G401.6 (cell line): ENCODE results near the gene ALKBH3.

ENCODE experiments used
- FAIRE-seq: peaks from 2 replicates; lab custom pipeline; 2012; peaks lifted over from hg19 to GRCh38; lab: Jason Lieb, UNC

Gene ALKBH3

DNA sequence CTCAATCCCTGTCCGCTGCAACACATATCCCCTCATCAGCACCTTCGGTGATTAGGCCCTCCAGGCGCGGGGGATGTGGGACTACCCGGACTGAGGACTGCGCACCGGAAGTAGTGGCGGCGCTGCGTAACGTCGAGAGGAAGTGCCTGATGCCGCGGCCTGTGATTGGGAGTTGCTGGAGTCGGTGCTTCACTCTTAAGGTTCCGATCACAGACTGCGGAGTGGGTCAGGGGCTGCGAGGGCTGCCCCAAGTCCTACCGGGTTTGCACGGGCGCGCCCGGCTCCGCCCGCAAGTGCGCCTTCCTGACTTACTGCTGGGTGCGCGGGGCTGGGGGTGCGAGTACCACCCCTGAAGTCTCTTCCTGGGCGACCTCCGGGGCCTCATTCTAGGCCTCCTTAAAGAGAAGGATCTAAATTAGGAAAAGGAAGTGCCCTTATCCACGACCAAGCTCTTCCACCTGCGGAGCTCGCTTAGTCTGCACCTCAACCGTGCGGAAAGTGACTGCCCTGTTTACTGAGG lies at the start of gene ALKBH3:
Gene ALKBH3 (plus strand): TSS at position 192 of the 520 bp plus-strand sequence. CDS start 1,822 bp downstream, outside the sequence.
- FAIRE-seq = no peak

DNA sequence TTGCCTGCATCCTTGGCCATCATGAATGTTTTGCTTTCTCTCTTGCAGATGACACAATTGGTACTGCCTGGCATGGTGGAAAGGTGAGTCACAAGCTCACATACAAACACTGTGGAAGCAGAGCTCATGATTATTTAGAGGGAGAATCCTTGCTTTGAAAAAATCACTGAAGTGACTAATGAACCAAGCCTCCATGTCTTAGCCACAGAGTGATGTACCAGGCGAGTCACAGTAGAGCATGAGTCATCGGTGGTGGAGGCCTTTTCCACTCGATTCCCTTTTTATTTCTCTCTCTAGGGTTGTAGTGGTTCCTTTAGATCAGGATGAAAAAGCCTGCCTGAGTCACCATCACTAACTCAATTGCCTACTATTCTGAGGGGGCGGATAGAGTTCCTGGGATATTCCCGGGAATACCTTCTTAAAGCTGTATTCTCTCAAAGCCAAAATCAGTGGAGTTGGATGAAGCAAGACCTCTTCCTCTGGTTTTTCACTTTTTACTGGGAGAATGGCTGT lies 49.6 kb upstream of the ALKBH3 start:
- no peak for FAIRE-seq

DNA sequence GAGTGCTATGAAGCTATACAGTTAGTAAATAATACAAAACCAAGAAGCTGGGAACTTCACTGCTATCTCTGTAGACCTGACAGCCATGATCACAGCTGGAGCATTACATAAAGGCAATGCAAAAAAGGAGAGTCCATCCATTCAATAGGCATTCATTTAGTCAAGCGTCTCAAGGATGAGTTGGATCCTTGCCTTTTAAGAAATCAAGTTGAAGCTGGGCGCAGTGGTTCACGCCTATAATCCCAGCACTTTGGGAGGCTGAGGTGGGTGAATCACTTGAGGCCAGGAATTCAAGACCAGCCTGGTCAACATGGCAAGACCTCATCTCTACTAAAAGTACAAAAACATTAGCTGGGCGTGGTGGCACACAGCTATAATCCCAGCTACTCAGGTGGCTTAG lies 48.1 kb upstream of the ALKBH3 start:
- no peak for FAIRE-seq

DNA sequence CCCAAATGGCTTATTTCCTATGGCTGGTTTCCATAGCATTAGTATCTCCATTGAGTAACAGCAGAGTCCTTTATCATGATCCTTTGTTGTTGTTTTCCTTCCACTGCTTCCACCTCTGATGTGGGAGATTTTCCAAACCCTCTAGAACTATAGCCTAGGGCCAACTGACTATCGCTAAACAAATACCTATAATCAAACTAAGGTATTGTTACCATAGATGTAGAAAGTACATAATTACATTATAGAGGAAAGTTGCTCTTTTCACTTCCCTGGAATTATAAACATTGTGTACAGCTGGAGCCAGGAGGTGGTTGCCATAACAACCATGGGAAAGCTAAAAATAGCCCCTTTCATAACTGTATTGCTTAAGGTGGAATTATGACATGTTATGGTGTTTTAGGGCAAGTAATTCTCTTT lies 47.0 kb upstream of the ALKBH3 start:
- no peak for FAIRE-seq

DNA sequence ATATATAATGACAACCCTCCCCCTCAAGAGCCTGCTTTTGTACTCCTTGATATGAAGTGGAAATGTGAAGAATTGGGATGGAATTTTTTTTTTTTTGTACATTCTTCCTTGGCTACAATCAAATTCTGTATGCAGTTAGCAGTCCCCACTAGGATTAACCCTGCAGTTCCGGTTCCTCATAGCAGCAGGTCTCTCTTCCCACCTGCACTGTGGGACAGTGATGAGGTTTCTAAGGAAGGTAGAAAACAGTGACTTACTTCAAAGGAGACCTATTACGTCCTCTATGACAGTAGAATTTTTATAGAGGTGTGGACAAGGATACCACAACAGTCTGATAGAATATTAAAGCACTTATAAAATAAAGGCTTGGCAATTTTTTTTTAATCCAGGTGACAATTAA lies 46.3 kb upstream of the ALKBH3 start:
- FAIRE-seq = no peak

DNA sequence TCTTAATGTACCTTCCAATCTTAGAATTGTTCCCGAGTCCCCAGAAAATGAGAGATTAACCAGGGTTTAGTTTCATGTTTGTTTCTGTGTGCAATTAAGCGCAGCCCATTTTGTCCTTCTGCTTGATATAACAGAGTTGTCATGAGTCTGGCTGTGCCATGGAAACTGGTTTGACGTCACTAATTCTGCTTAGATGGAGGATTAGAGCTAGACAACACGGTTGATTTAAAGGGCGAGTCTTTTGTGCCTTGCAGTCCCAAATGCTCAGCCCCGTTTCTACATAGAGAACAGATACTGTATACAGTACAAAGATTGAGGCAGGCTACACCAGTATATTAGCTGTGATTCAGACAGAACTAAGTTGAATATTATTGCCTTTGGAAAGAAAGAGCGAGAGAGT lies 45.5 kb upstream of the ALKBH3 start:
- FAIRE-seq = no peak

DNA sequence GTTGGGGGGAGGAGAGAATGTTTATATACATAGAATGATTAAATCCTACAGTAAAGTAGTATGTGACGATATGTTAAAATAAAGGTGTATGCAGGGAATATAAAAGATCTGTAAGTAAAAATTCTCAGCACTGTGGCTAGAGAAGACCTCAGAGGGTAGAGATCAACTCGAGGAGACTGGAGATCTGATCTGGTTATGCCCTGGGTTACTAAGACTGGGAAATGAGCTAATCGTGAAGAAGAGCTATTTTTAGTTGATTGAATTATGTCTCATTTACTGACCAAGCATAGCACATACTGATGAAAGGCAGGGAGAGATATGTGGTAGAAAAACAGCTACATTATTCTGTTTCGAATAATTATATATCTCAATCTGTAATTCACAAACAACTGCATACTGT lies 42.8 kb upstream of the ALKBH3 start:
- no peak for FAIRE-seq

DNA sequence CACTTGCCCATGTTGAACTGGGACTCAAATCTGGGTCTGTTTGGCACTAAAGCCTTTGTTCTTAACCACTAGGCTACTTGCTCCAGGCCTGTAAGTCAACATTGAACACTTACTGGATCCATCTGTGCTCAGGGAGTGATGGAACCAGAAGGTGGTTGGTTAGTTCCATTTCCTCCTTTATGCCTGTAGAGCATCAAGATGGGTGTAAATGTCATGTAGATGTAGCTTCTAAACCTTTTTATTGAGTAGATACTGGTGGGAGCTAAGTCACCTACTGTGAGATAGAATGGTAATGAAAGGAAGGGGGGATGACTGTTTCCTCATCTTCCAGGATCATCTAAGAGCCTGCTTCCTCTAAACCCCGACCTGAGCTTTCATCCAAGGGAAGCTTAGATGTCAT lies 38.6 kb upstream of the ALKBH3 start:
- no peak for FAIRE-seq

DNA sequence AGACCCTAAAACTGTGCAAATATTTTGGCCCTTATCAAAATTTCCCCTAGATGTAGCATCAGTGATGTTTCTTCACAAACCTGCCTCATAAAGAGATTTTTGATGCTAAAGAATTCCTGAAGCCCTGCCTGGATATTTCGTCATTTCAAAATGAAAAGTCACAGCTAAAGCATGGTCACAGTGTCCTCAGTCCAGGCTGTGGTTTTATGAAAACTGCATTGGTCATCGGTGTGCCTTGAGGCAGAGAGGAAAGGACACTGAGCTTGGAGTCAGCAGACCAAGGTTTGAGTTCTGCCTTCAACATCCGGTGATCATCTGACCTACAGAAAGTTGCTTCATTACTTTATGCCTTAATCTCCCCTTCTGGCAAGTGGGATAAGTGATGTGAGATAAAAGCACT lies 34.8 kb upstream of the ALKBH3 start:
- no peak for FAIRE-seq

DNA sequence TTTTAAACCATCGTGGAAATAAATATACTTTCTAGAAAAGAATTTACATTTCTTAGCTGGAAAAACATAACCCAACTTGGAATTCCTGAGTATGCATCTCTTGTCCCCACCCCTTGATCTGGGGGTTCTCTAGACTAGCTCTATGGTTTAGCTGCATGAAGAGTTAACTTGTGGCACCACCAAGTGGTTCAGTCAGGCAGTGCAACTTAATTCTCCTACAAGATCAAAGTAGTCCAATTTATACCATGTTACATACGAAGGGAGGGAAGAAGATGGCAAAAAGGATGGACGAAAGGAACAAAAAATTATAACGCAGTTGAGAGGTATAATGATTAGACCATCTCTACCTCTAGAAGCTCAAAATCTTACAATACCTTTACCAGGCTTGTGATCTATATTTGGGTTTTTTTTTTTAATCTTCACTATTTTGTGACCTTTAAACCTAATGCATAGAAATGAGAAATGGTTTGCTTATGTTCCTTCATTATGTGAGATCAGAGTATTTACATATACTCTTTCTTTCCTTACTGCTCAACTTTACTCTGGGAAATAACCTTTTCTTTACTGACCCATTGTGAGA lies 28.5 kb upstream of the ALKBH3 start:
- peak; percentile 90 for FAIRE-seq

DNA sequence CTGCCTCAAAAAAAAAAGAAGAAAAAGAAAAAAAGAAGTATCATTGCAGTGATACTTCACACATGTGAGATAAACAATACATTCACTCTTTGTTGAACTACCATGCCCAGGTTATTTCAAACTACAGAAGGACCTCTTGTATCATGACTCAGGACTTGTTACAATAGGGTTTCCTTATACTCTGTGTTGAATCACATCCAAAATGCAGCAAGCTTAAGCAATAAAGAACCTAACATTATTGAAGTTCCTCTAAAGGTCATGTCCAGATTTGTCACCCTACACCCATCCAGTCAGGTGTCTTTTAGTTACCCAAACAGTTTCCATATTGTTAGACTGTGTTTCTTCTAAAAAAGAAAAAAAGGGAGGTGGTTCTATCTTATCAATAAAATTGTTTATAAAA lies 26.9 kb upstream of the ALKBH3 start:
- FAIRE-seq = no peak

DNA sequence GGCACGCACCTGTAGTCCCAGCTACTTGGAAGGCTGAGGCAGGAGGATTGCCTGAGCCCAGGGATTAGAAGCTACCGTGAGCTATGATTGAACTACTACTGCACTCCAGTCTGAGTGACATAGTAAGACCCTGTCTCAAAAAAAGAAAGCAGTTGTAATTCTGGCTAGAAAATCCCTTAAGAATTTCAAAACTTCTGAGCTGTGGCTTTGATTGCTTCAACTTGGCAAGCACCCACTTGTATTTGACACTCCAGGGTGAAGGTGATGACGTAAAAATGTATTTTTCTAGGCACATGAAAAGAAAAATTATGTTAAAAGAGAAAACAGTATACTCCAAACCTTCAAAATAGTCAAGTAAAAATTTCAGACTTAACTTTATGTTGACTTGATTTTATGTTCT lies 23.6 kb upstream of the ALKBH3 start:
- no peak for FAIRE-seq

DNA sequence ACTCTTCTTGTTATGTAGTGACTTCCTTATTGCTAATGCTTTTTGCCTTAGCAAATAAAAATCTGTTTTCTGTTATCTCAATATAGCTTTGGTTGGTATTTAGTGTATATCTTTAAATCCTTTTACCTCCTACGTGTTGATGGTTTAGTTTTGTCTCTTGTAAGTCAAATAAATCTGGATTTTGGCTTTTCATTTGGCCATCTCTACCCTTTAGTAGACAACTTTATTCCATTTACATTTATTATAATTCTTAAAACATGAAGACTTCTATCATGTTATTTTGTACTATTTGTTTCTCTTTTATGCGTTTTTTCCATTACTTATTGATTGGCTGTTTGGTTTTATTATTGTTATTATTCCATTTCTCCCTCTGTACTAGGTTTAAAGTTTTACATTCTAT lies 19.5 kb upstream of the ALKBH3 start:
- FAIRE-seq = no peak

DNA sequence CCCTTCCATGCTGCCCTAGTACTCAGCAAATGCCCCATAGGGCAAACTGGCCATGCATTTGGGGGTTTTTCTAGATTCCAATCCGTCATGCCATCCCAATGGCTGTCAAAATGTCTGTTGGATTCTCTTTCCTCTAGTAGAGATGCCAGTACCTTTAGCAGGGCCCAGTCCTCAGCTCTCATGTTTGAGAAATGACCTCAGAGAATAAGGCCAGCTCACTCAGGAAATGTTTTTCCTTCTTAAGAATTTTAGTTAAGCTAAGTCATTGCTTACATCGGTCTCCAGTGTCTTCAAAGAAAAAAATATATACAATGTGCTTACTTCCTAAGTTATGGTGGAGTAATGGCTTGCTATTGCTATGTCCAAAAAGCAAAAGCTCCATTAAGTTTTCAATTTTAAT lies 14.1 kb upstream of the ALKBH3 start:
- no peak for FAIRE-seq

DNA sequence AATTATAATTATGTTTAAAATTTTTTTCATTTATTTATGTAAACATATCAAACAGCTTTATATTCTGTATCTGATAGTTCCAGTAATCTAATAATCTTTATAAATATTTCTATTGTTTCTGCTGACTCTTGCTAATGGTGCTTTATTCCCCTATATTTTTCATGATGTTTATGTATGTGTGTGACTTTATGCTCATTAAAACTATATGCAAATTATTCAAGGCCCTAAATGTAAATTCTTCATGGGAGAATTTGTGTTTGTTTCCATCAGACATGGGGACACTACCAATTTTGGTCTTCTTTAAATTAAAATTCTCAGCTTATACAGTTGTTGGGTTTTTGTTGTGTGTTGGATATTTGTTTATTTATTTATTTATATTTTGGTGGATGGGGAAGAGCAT lies 13.7 kb upstream of the ALKBH3 start:
- peak; percentile 25 for FAIRE-seq

DNA sequence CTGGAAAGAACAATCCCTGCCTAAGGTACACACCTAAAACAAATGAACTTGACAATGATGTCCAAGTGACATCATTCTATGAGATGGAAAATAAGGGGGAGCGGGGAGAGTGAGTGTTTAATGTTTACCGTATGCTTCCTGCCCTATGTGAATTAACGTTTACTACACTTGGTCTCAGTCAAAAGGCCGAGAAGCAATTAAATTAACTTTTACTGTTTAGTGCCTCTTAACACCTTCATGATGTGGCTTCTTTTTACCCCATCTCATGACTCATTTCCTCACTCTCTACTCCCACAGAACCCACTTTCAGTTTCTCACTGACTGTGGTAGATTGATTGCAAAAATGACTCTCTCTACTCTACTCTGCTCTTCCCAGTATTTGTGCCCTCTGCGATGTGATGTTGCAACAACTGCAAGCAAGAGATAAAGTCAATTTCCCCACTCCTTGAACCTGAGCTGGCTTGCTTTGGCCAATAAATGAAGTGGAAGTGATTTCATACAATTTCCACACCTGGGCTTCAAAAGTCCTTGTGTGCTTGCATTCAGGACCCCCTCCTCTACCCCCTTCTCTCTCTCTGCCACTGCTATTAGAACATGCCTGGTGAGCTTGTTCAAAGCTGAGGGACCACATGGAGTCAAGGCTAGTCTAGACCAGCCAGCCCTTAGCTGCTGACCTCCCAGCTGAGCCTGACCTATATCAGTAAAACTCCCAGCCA lies 11.6 kb upstream of the ALKBH3 start:
- no peak for FAIRE-seq

DNA sequence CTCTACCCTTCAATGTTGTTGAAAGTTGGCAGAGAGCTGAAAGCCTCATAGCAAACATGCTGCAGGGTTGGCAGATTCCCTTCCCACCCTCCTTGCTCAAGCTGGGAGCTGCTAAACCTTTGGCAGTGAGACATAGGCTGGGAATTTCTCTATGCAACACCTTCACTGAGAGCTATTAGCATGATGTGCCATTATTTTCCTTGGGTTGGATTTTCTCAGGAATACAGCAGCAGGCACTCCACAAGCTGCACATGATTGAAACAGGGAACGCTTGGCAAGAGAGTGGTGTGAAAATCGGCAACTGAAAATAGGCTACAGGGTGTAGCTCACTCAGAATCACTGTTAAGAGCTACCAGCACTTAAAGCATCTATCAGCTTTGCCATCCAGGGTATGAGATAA lies 9.6 kb upstream of the ALKBH3 start:
- FAIRE-seq = no peak

DNA sequence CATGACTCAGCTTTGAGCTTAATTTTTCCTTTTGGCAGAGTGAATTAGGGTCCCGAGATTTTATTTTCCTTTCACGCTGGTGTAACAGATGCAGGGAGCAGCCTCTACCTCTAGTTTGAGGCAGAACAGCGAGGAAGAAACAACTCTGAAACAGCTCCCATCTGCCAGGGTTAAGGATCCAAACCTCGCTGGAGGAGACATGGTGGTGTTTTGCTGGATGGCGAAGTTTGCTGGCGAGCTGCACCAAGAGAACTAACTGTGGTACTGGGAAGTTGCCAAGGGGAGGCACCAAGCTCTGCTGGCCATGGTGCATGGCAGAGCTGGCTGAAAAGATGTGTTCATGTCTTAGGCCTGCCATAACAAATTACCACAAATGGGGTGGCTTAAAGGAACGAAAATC lies 7.6 kb upstream of the ALKBH3 start:
- FAIRE-seq = no peak

DNA sequence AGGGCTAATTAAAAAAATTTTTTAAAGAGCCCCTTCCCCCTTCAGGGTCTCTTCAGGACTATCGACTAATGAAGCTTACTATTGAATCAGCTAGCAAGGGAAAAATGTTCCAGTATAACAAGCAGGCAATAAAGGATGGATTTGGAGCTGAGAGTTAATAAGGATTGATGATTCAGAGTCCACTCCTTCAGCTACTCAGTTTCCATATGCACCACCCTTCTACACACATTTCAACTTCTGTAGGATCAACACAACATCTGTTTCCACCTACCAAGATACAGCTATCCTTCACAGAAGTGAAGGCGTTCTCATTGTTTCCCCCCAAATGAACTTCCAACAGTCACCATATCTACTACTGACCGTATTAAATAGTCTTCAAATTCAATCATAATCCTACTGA lies 6.6 kb upstream of the ALKBH3 start:
- no peak for FAIRE-seq

DNA sequence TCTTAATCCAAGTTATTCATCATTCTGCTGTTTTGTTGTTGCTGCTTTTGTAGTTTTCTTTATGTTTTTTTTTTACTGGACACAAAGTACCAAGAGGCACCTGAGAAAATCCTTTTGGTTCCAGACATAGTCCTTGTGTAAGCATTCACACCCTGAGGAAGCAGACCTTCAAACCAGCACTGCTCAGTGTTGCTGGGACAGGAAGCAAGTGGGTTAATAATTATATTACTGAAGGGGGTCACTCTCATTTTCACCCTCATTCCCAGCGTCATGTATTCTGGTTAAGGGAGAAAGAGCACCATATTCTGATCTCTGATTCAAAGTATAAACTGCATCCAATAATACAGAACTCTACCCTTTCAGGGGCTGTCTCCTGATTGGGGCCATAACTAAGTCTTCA lies 5.9 kb upstream of the ALKBH3 start:
- no peak for FAIRE-seq

DNA sequence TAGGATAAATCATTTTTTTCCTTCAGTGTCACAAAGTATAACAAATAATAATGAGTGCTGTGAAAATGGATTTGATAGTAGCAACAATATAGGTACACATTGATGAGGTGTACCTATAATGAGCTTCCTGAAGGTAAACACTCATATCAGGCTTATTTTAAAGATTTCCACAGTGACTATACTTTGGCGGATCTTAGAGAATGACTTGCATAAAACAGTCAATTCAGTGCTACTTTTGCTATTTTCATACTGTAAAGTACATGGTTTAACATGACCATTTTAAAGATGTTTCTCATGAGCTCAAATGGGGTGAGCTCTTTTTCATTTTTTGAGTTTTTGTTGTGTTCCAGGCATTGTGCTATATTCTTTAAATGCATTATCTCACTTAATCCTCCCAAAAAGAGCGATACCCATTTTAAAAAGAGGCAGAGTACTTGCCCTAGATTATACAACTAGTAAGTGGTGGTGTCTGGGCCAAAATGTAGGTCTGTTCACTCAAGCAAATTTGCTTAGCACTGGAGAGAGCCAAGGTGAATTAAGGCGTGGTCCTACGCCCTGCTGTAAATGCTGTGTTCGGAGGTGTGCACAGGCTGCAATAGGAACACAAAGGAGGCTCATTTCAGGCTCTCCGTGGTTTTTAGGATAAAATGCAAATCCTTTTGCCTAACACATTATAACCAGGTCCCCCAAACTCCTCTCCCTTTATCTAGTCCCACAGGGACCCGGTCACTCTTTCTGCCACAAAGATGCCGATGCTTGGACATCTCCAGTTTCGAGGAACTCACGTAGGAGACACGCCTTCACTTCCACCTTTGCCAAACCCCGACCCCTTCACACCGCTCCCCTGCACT lies 617 bp upstream of the ALKBH3 start:
- FAIRE-seq = no peak

DNA sequence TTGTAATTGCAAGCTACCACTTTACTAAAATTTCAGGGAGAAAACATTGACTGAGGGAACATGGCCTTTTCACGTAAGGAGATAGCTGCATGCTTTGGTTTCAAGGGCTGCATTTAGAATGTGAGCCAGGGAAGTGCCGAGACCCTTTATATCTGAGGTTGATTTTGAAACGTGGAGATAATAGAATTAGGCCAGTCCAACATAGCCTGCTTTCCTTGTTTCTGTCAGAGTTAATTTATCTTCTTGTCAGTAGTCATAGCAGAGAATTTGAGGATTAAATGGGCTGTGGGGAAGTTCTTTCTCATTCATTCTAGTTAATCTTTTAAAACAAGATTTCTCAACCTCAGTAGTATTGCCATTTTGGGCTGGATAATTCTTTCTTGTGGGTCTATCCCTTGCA lies 12.2 kb downstream of the ALKBH3 start:
- no peak for FAIRE-seq

DNA sequence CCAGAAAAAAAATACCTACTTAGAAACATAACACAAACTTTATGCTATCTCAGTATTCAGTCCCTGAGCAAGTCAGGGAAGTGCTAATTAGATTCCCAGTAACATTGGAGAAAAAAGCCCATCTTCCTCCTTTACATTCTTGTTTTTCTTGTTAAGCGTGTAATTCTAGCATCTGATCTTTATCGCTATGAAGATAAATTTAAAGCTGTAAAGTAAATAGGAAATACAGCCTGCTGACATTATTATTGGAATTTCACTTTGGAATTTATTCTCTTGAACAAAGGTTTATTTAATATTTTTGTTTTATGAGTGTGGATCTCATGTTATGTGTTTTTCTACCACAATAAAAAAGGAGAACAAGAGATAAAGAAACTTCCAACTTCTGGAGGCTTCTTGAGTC lies 13.9 kb downstream of the ALKBH3 start:
- FAIRE-seq = no peak
